Measurements from ENCODE around the gene FAAP20.

GRCh38 chr1:2189459-2190425 is 4.8 kb downstream of the FAAP20 start:
- no peak for TF ChIP-seq CTCF (conservative IDR thresholded peaks at IDR 0.05)
- peak; percentile 58; the same call in 1 of the 2 replicates for TF ChIP-seq ZFX (IDR thresholded peaks at IDR 0.05)
